CD4-positive, alpha-beta memory T cell (primary cell): ENCODE results near the gene GLT1D1. TPM values are rescaled to one million over a fixed set of nuclear protein-coding genes. Genes with fewer than 3 reads are reported as not detected.

Experiments
- CTCF ChIA-PET: fragments of 350-600 bp; sonication (Branson Sonifier 250); formaldehyde crosslinking; loops from one replicate; lab custom pipeline; 2021; ENCODE audit warnings: inconsistent platforms; ENCODE audit not compliant: partially characterized antibody; lab: Charles Lee
- POLR2A ChIA-PET: fragments of 350-600 bp; sonication (Branson Sonifier 250); formaldehyde crosslinking; loops from one replicate; lab custom pipeline; 2021; ENCODE audit not compliant: partially characterized antibody; lab: Charles Lee
- DNase-seq, 5 donors: peaks; one replicate each; pipeline versions ENCODE4 v3.0.0 to v3.0.0-alpha.2; 2020 to 2022; ENCODE audit warnings: mixed read lengths in 1 of 5
- H3K27ac ChIP-seq: one replicate; pipeline ENCODE4 v1.7.0; 2013; ENCODE audit warnings: low read depth, low read length
- H3K27me3 ChIP-seq: 2 replicates; pipeline ENCODE4 v1.7.0; 2013; ENCODE audit warnings: mild to moderate bottlenecking, low read length, moderate library complexity; ENCODE audit not compliant: insufficient read depth
- H3K36me3 ChIP-seq: 2 replicates; pipeline ENCODE4 v1.7.0; 2013; ENCODE audit warnings: mild to moderate bottlenecking, low read length, moderate library complexity; ENCODE audit not compliant: insufficient read depth
- H3K4me1 ChIP-seq: 2 replicates; pipeline ENCODE4 v1.7.0; 2013; ENCODE audit warnings: mild to moderate bottlenecking, low read length, moderate library complexity; ENCODE audit not compliant: insufficient read depth
- H3K4me3 ChIP-seq, 2 donors: one replicate each; pipeline ENCODE4 v1.7.0; 2013; ENCODE audit warnings: low read length in 2 of 2, mild to moderate bottlenecking in 1 of 2
- H3K9me3 ChIP-seq, 2 donors: one replicate each; pipeline ENCODE4 v1.7.0; 2013; ENCODE audit warnings: low read length in 2 of 2, control low read depth in 1 of 2; ENCODE audit not compliant: control insufficient read depth in 1 of 2
- H3K27ac Mint-ChIP-seq, 7 donors: one replicate each; pipeline ENCODE4 v1.8.0; 2020 to 2021; ENCODE audit warnings: mixed read lengths in 7 of 7, mild to moderate bottlenecking in 6 of 7, inconsistent platforms in 3 of 7, moderate library complexity in 3 of 7
- H3K27me3 Mint-ChIP-seq, 2 donors: one replicate each; pipeline ENCODE4 v1.8.0; 2020 to 2021; ENCODE audit warnings: mixed read lengths in 2 of 2
- H3K36me3 Mint-ChIP-seq, 2 donors: one replicate each; pipeline ENCODE4 v1.8.0; 2020 to 2021; ENCODE audit warnings: mixed read lengths in 2 of 2, inconsistent platforms in 1 of 2, mild to moderate bottlenecking in 1 of 2
- H3K4me1 Mint-ChIP-seq, 4 donors: one replicate each; pipeline ENCODE4 v1.8.0; 2020 to 2021; ENCODE audit warnings: mixed read lengths in 4 of 4, mild to moderate bottlenecking in 1 of 4
- H3K4me3 Mint-ChIP-seq, 8 donors: one replicate each; pipeline ENCODE4 v1.8.0; 2020 to 2021; ENCODE audit warnings: mixed read lengths in 8 of 8, mild to moderate bottlenecking in 7 of 8, moderate library complexity in 6 of 8, inconsistent platforms in 3 of 8
- H3K9me3 Mint-ChIP-seq, 8 donors: one replicate each; pipeline ENCODE4 v1.8.0; 2020 to 2021; ENCODE audit warnings: mixed read lengths in 8 of 8, mild to moderate bottlenecking in 5 of 8, inconsistent platforms in 3 of 8, moderate library complexity in 1 of 8
- intact Hi-C: fragments of 100-400 bp; cut with micrococcal nuclease; formaldehyde crosslinking; loops from one replicate; pipeline ENCODE4 v1.15.1; 2023
- polyA plus RNA-seq, 2 donors: library from polyadenylated mRNA; unstranded; fragments of 300-500 nt; fragmentation: Illumina TruSeq; gene quantifications; one replicate each; pipeline ENCODE4 v1.2.3, GENCODE V29; 2021
- total RNA-seq, 2 experiments: library from RNA; stranded (reverse); gene quantifications; one replicate each; pipeline ENCODE4 v1.2.3, GENCODE V29; 2021

The GLT1D1 gene
- total and polyA plus RNA-seq, 4 experiments from 2014 or later, result not detected

DNA sequence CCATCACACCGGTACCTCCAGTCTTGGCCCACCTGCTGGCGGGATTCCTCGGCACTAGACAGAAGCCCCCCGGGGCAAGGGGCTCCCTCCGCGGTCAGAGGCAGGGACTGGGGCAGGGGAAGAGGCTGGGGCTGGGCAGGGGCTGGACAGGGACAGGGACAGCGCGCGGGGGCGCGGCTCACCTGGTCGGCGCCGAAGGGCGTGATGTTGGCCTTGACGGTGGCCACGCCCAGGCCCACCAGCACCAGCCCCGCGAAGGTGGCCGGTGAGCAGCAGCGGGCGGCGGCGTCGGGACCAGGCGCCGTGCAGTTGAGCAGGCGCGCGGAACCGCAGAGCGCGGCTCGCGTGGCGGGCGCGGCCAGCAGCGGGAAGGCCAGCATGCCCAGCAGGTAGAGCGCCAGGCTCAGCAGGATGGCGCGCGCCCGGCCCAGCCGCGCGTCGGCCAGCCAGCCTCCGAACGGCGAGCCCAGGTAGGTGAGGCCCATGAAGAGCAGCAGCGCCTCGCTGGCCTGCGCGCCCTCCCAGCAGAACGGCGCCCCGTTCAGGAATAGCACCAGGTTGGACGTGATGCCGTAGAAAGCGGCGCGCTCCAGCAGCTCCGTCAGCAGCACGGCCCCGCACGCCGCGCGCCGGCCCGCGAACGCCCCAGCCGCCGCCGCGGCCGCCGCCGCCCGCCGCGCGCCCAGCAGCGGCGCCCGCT lies 29.9 kb upstream of the GLT1D1 start:
- peaks cover 42% of the 10 kb centered on the region for H3K4me1 ChIP-seq
- peaks cover 3 to 8% of the 10 kb centered on the region in 2 donors for H3K36me3 Mint-ChIP-seq
- no peaks in the 10 kb centered on the region for H3K36me3 ChIP-seq
- H3K27ac Mint-ChIP-seq, result peak overlapping the region in 6 of 7 donors; percentile 29 to 70 (median 62)
- no peaks in the 10 kb centered on the region for H3K9me3 ChIP-seq
- peak overlapping the region; percentile 36 to 89 for H3K4me3 ChIP-seq
- H3K27me3 ChIP-seq, result no peaks in the 10 kb centered on the region
- intact Hi-C loops, result no loop called here
- peaks cover 0 to 3% (median 0%) of the 10 kb centered on the region in 8 donors for H3K9me3 Mint-ChIP-seq
- peak overlapping the region; percentile 22 for H3K27ac ChIP-seq
- H3K4me3 Mint-ChIP-seq, result peak overlapping the region; percentile 70 to 90 (median 80)
- DNase-seq, result peak in 2 of 5 donors; percentile 6 to 19
- ChIA-PET CTCF (no interaction called here), POLR2A (interaction anchor here (1.0 kb wide), 1 partner anchor 13 kb away, joined by 3 read pairs; no protein-coding TSS in a partner anchor)
- peaks cover 17 to 42% (median 34%) of the 10 kb centered on the region in 4 donors for H3K4me1 Mint-ChIP-seq
- peaks cover 0 to 2% of the 10 kb centered on the region in 2 donors for H3K27me3 Mint-ChIP-seq

DNA sequence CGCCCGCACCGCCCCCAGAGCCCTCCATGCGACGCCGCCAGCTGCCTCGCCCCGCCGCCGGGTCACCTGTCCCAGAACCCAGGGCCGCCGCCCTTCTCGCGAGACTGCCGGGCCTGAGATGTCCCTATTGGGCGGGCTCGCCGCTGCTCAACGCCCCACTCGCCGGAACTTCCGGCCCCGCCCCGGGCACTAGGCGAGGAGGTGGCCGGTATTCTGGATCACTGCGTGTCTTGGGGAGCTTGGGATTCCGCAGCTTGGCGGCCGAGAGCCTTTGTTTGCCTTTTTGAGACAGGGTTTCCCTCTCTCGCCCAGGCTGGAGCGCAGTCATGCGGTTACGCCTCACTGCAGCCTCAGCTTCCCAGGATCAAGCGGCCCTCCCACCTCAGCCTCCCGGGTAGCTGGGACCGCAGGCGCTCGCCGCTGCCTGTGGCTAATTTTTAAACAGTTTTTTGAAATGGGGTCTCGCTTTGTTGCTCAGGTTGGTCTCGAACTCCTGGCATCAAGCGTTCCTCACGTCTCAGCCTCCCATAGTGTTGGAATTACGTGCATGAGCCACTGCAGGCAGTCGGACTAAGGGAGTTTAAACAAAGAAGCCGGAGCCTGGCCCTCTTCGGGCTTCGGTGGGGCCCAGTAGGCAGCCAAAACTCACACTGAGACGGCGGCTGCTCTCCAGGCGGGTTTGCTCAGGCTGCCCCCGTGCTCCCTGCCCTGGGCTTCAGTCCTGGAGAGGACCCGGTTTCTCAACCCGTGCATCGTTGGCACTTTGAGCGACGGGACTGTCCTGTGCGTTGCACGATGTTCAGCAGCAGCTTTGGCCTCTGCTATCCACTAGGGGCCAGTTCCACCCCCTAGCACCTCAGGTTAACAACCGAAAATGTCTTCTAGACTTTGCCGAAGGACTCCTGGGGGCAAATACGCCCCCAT lies 29.1 kb upstream of the GLT1D1 start, which contains the start of gene SLC15A4:
Gene SLC15A4, minus strand, starts transcription at position 43 of the 924 bp plus-strand sequence. Its CDS starts 15 bp downstream, at position 28.
- POLR2A ChIA-PET, result interaction anchor here (1.0 kb wide), 1 partner anchor 13 kb away, joined by 3 read pairs; no protein-coding TSS in a partner anchor

DNA sequence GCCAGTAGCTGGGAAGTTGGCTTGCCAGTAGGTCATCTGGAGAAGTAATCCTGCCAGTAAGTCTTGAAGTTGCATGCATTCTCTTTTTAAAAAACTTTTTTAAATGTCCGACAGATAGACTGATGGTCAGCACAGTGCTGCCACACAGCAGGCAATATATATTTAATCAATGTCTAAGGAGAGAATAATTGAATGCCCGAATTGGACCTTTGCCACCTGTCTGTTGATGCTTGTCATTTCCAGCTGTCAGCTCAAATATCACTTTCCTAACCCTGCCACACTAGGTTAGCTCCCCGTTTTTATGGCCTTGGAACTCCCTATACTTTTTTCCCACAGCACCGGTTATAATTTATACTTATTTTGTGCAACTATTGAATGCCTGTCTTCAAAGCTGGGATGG lies 27.4 kb upstream of the GLT1D1 start:
- peaks cover 26% of the 10 kb centered on the region for H3K4me1 ChIP-seq
- intact Hi-C loops, result no loop called here

More for the DNA sequence above, 29.1 kb upstream of the GLT1D1 start, which contains the start of gene SLC15A4:
- Histone ChIP-seq H3K36me3 (no peaks in the 10 kb centered on the region), H3K9me3 (no peaks in the 10 kb centered on the region), H3K27me3 (no peaks in the 10 kb centered on the region), H3K4me3 (peak within 1 kb of the TSS; percentile 78 to 89), H3K27ac (peak within 1 kb of the TSS; percentile 36), H3K4me1 (peaks cover 42% of the 10 kb centered on the region)
- H3K27ac Mint-ChIP-seq, result peak within 1 kb of the TSS; percentile 29 to 77 (median 62)
- intact Hi-C loops, result no loop called here
- peak; percentile 84 to 88 (median 87) for DNase-seq
- peaks cover 0 to 3% (median 0%) of the 10 kb centered on the region in 8 donors for H3K9me3 Mint-ChIP-seq
- CTCF ChIA-PET, result no interaction called here
- H3K27me3 Mint-ChIP-seq, result peaks cover 3 to 6% of the 10 kb centered on the region in 2 donors
- H3K4me3 Mint-ChIP-seq, result peak within 1 kb of the TSS; percentile 82 to 90 (median 86)
- peaks cover 3 to 8% of the 10 kb centered on the region in 2 donors for H3K36me3 Mint-ChIP-seq
- peaks cover 17 to 41% (median 30%) of the 10 kb centered on the region in 4 donors for H3K4me1 Mint-ChIP-seq

DNA sequence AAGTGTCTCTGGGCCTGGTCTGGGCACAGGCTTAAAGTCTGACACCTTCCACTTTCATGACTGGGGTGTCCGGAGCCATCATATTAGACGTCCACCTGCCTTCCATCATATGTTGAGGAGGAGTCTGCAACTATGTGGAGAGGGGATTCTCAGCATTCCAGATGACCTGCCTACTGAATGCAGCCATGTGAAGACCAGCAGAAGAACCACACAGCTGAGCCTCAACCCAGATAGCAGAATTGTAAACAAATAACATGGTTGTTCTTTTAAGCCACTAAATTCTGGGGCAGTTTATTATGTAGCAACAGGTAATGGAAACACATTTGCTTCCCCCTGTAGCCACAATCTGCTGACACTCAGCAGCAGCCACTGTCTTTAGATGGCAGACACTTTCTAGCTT lies 25.6 kb upstream of the GLT1D1 start:
- intact Hi-C loops, result no loop called here
- POLR2A ChIA-PET, result no interaction called here
- Histone ChIP-seq H3K9me3 (no peaks in the 10 kb centered on the region), H3K4me1 (peaks cover 12% of the 10 kb centered on the region), H3K4me3 (no peak overlapping the region), H3K27me3 (no peaks in the 10 kb centered on the region), H3K27ac (no peak overlapping the region), H3K36me3 (no peaks in the 10 kb centered on the region)
- no peak for DNase-seq
- CTCF ChIA-PET, result no interaction called here
- Mint-ChIP-seq H3K27me3 (peaks cover 8 to 14% of the 10 kb centered on the region in 2 donors), H3K4me3 (no peak overlapping the region), H3K4me1 (peaks cover 0 to 24% (median 9%) of the 10 kb centered on the region in 4 donors), H3K9me3 (peaks cover 0 to 3% (median 0%) of the 10 kb centered on the region in 8 donors), H3K36me3 (no peaks in the 10 kb centered on the region), H3K27ac (no peak overlapping the region)

More for the DNA sequence above, 27.4 kb upstream of the GLT1D1 start:
- Histone ChIP-seq H3K9me3 (no peaks in the 10 kb centered on the region), H3K27me3 (no peaks in the 10 kb centered on the region), H3K27ac (no peak overlapping the region), H3K36me3 (no peaks in the 10 kb centered on the region), H3K4me3 (no peak overlapping the region)
- H3K9me3 Mint-ChIP-seq, result peaks cover 0 to 3% (median 0%) of the 10 kb centered on the region in 8 donors
- no peak for DNase-seq
- H3K27me3 Mint-ChIP-seq, result peaks cover 7 to 14% of the 10 kb centered on the region in 2 donors
- peaks cover 10 to 39% (median 22%) of the 10 kb centered on the region in 4 donors for H3K4me1 Mint-ChIP-seq
- CTCF ChIA-PET, result no interaction called here
- H3K36me3 Mint-ChIP-seq, result peaks cover 1 to 4% of the 10 kb centered on the region in 2 donors
- peak overlapping the region in 6 of 8 donors; percentile 5 to 72 (median 14) for H3K4me3 Mint-ChIP-seq
- peak overlapping the region in 1 of 7 donors; percentile 46 for H3K27ac Mint-ChIP-seq
- POLR2A ChIA-PET, result no interaction called here

DNA sequence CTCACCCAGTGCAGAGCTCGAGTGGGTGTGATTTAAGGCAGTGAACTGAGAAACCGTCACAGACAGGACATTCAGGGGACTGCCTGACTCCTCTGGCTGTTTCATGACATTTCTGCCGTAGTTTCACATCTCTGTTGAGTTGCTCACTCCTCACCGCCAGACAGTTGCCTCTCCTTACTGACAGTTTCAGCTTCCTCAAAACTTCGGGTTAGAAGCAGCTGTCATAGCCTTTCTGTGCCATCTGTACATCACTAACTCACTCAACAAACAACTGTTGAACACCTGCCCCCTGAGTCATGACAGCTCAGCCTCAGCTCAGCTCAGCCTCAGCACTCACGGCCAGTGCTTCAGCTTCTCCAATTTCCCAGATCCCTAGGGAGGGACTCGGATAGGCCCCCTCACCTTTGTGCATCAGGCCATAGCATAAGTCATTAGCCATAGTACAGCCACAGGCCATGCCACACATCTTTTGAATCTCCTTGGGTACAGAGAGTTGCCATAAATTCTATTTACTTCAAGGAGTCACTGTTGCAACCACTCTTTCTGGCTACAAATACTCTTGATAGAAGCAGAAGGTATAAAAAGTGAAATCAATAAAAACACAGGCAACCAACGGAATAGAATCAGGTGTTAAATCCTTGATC lies 23.3 kb upstream of the GLT1D1 start:
- no peak overlapping the region for H3K27ac ChIP-seq
- no peaks in the 10 kb centered on the region for H3K9me3 ChIP-seq
- no peaks in the 10 kb centered on the region for H3K36me3 Mint-ChIP-seq
- DNase-seq, result no peak
- POLR2A ChIA-PET, result no interaction called here
- H3K4me3 Mint-ChIP-seq, result peak overlapping the region in 1 of 8 donors; percentile 8
- H3K4me1 ChIP-seq, result no peaks in the 10 kb centered on the region
- no peak overlapping the region for H3K27ac Mint-ChIP-seq
- no peaks in the 10 kb centered on the region for H3K27me3 ChIP-seq
- H3K36me3 ChIP-seq, result no peaks in the 10 kb centered on the region
- CTCF ChIA-PET, result no interaction called here
- intact Hi-C loops, result no loop called here
- no peak overlapping the region for H3K4me3 ChIP-seq
- H3K9me3 Mint-ChIP-seq, result peaks cover 0 to 3% (median 0%) of the 10 kb centered on the region in 8 donors
- peaks cover 11 to 14% of the 10 kb centered on the region in 2 donors for H3K27me3 Mint-ChIP-seq
- H3K4me1 Mint-ChIP-seq, result peaks cover 0 to 18% (median 6%) of the 10 kb centered on the region in 4 donors

DNA sequence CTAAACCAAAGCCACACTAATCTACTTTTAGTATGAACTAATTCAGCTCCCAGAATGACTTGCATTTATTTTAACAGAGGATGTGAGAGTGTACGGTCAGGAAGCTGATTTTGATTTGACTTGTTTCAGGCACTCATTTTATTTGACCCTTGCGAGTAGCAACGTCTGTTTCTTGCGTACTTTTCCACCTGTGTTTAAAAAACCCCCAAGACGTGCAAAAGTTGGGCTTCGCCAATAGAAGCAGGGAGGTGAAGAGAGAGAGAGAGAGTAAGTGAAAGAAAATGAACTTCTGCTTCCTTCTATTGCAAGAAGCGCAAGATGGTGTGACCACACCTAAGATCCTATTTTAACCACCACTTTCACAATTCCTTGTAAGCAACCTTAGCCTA lies 22.8 kb upstream of the GLT1D1 start:
- Mint-ChIP-seq H3K4me1 (peaks cover 0 to 18% (median 6%) of the 10 kb centered on the region in 4 donors), H3K36me3 (no peaks in the 10 kb centered on the region), H3K27ac (no peak overlapping the region), H3K27me3 (peaks cover 11 to 14% of the 10 kb centered on the region in 2 donors), H3K9me3 (peaks cover 0 to 4% (median 0%) of the 10 kb centered on the region in 8 donors), H3K4me3 (no peak overlapping the region)
- Histone ChIP-seq H3K9me3 (no peaks in the 10 kb centered on the region), H3K4me3 (no peak overlapping the region), H3K27me3 (no peaks in the 10 kb centered on the region), H3K27ac (no peak overlapping the region), H3K36me3 (no peaks in the 10 kb centered on the region), H3K4me1 (no peaks in the 10 kb centered on the region)
- intact Hi-C loops, result no loop called here
- DNase-seq, result no peak
- POLR2A ChIA-PET, result no interaction called here
- CTCF ChIA-PET, result no interaction called here
